Panc1 (cell line): ENCODE measurements around the gene TPST2. TPM values are rescaled to one million over a fixed set of nuclear protein-coding genes. Genes with fewer than 3 reads are reported as not detected.

ENCODE experiments used
- ATAC-seq: fragments of 200-7000 bp; cut with Tn5 transposase; 2 replicates; pipeline ENCODE4 v1.9.1; 2020; ENCODE audit warnings: mild to moderate bottlenecking, moderate library complexity
- BruUV-seq: library from RNA; stranded (reverse); fragments of 400-500 nt; replicated peaks from 2 replicates; lab custom pipeline; 2021; lab: Mats Ljungman, UMichigan
- CTCF ChIA-PET: fragments of 300-600 bp; sonication (Branson Sonifier 250); formaldehyde crosslinking; loops from one replicate; lab custom pipeline; 2022; ENCODE audit warnings: antibody characterized with exemption; lab: Charles Lee
- POLR2A ChIA-PET: fragments of 300-600 bp; sonication (Branson Sonifier 250); formaldehyde crosslinking; loops from one replicate; lab custom pipeline; 2022; ENCODE audit warnings: antibody characterized with exemption; lab: Charles Lee
- DNase-seq: peaks from one replicate; pipeline ENCODE4 v3.0.0-alpha.2; 2010; ENCODE audit warnings: low read depth, low spot score
- H3K27ac ChIP-seq: 2 replicates; pipeline ENCODE4 v1.5.1; 2011; ENCODE audit warnings: mild to moderate bottlenecking, low read length, inconsistent platforms
- H3K27me3 ChIP-seq: fragments of 200-500 bp; sonication (Bioruptor generic); 2 replicates; pipeline ENCODE4 v1.6.0; 2014; ENCODE audit warnings: low read length, inconsistent platforms; ENCODE audit not compliant: control insufficient read depth, insufficient read depth
- H3K36me3 ChIP-seq: fragments of 200-500 bp; sonication (Bioruptor generic); 2 replicates; pipeline ENCODE4 v1.5.1; 2014; ENCODE audit warnings: inconsistent platforms, mild to moderate bottlenecking, low read length, moderate library complexity; ENCODE audit not compliant: control insufficient read depth, insufficient read depth
- H3K4me1 ChIP-seq: 2 replicates; pipeline ENCODE4 v1.5.1; 2011; ENCODE audit warnings: inconsistent platforms, mild to moderate bottlenecking, low read length, moderate library complexity; ENCODE audit not compliant: control insufficient read depth, insufficient read depth
- H3K4me3 ChIP-seq, 2 experiments: 2 replicates each; pipeline ENCODE4 v1.5.1; 2011 to 2012; ENCODE audit warnings: low read depth in 2 of 2, low read length in 2 of 2, mild to moderate bottlenecking in 2 of 2, inconsistent platforms in 1 of 2, moderate library complexity in 1 of 2
- H3K9me3 ChIP-seq: fragments of 200-500 bp; sonication (Bioruptor generic); 2 replicates; pipeline ENCODE4 v1.5.1; 2014; ENCODE audit warnings: low read depth, mild to moderate bottlenecking, inconsistent platforms, low read length, moderate library complexity; ENCODE audit not compliant: control insufficient read depth, insufficient read depth
- CTCF ChIP-seq: fragments of 450-650 bp; IDR thresholded peaks from 2 replicates; pipeline ENCODE4 v1.5.1; 2017; ENCODE audit warnings: mild to moderate bottlenecking
- POLR2AphosphoS5 ChIP-seq: IDR thresholded peaks from 2 replicates; pipeline ENCODE4 v1.6.1; 2012; ENCODE audit warnings: mild to moderate bottlenecking, low read depth, low read length, moderate library complexity
- REST ChIP-seq, 2 experiments: IDR thresholded peaks; 2 replicates each; pipeline ENCODE4 v1.6.1; 2011 to 2012; ENCODE audit warnings: low read depth in 2 of 2, control low read depth in 1 of 2, low read length in 1 of 2, mild to moderate bottlenecking in 1 of 2, moderate library complexity in 1 of 2; ENCODE audit not compliant: insufficient read depth in 1 of 2
- SIN3A ChIP-seq: IDR thresholded peaks from 2 replicates; pipeline ENCODE4 v1.6.1; 2012; ENCODE audit warnings: low read depth, mild to moderate bottlenecking, low read length, moderate library complexity, borderline replicate concordance; ENCODE audit not compliant: insufficient read depth
- TCF7L2 ChIP-seq: IDR thresholded peaks from 2 replicates; pipeline ENCODE4 v1.6.1; 2011; ENCODE audit warnings: mild to moderate bottlenecking, low read depth, low read length, inconsistent platforms
- in situ Hi-C: cut with HindIII; loops from 2 replicates; pipeline ENCODE4 v1.10.0; 2016; ENCODE audit warnings: low sequenced_read_pairs, low pct_unique_long_range_greater_than_20kb
- intact Hi-C: fragments of 100-400 bp; cut with micrococcal nuclease; formaldehyde crosslinking; loops from one replicate; pipeline ENCODE4 v1.10.0; 2022; ENCODE audit not compliant: unreplicated experiment
- total RNA-seq: library from RNA; stranded (reverse); gene quantifications from one replicate; pipeline ENCODE4 v1.2.1, GENCODE V29; 2021; ENCODE audit not compliant: unreplicated experiment

The TPST2 gene
- total RNA-seq, 1 experiment from 2014 or later = 7.1 TPM

- POLR2A ChIA-PET = no interaction called here
- in situ Hi-C loops (no loop called here), intact Hi-C loops (no loop called here)
These were observed 14.4 kb upstream of the TPST2 start for GRCh38 chr22:26604368-26604767.

GRCh38 chr22:26602127-26602526 lies 12.2 kb upstream of the TPST2 start:
- H3K27ac ChIP-seq = no peak overlapping the region
- BruUV-seq = no TSS peak
- H3K9me3 ChIP-seq = no peaks in the 10 kb centered on the region
- H3K4me3 ChIP-seq = no peak overlapping the region
- ChIA-PET CTCF (no interaction called here), POLR2A (interaction anchor here (0.7 kb wide), 1 partner anchor 1271 kb away, joined by 6 read pairs; no protein-coding TSS in a partner anchor)
- DNase-seq = no peak
- in situ Hi-C loops = no loop called here
- H3K36me3 ChIP-seq = no peaks in the 10 kb centered on the region
- H3K27me3 ChIP-seq = no peaks in the 10 kb centered on the region; the same call in 1 of the 2 replicates
- ATAC-seq = no peak
- intact Hi-C loops = no loop called here
- TF ChIP-seq REST (IDR thresholded peaks at IDR 0.05; ENCODE audit: insufficient read depth in 1 of 2, low read depth in 2 of 2, low read length in 1 of 2) (no peak), POLR2AphosphoS5 (no peak), TCF7L2 (no peak), CTCF (no peak), SIN3A (no peak)
- no peaks in the 10 kb centered on the region for H3K4me1 ChIP-seq

More at GRCh38 chr22:26604368-26604767, 14.4 kb upstream of the TPST2 start:
- Histone ChIP-seq H3K36me3 (no peaks in the 10 kb centered on the region), H3K9me3 (no peaks in the 10 kb centered on the region), H3K4me3 (no peak overlapping the region), H3K27me3 (no peaks in the 10 kb centered on the region), H3K27ac (no peak overlapping the region), H3K4me1 (no peaks in the 10 kb centered on the region)
- BruUV-seq = no TSS peak
- ATAC-seq = no peak
- CTCF ChIA-PET = no interaction called here
- TF ChIP-seq SIN3A (no peak), REST (IDR thresholded peaks at IDR 0.05; ENCODE audit: insufficient read depth in 1 of 2, low read depth in 2 of 2, low read length in 1 of 2) (no peak), CTCF (no peak), POLR2AphosphoS5 (no peak), TCF7L2 (no peak)
- no peak for DNase-seq
